ENCODE data around the gene SIRPG. TPM values are rescaled to one million over a fixed set of nuclear protein-coding genes. Genes with fewer than 3 reads are reported as not detected.

SIRPG gene
- total and polyA plus RNA-seq, 12 donors = 0.10 to 1.9 TPM; not detected in 10

Other genes starting within 250 kb of the SIRPG start
- 10 to 100 TPM; 54.6 to 75.6 (median 63.8) TPM for gene NSFL1C, start 190.9 kb downstream of the SIRPG start, total RNA-seq
- gene NSFL1C, start 190.9 kb downstream of the SIRPG start, polyA plus RNA-seq = 10 to 100 TPM; 39.4 to 46.9 TPM
- gene SIRPB2, start 166.4 kb downstream of the SIRPG start, total RNA-seq = 1 to 10 TPM in 6 of 10 donors, under 1 TPM in 4; 0.23 to 7.3 (median 1.7) TPM
- gene SIRPB2, start 166.4 kb downstream of the SIRPG start, polyA plus RNA-seq = 1 to 10 TPM in 1 of 2 donors, under 1 TPM in 1; 0.88 to 1.2 TPM
- gene SIRPD, start 100.1 kb downstream of the SIRPG start, total RNA-seq = under 1 TPM in 1 of 10 donors, not detected in 9; 0.23 TPM
- under 1 TPM in 1 of 2 donors, not detected in 1; 0.17 TPM for gene SIRPD, start 100.1 kb downstream of the SIRPG start, polyA plus RNA-seq
- 1 to 10 TPM in 5 of 10 donors, under 1 TPM in 4, not detected in 1; 0.37 to 6.9 (median 1.8) TPM for gene SIRPB1, start 37.8 kb downstream of the SIRPG start, total RNA-seq
- gene SIRPB1, start 37.8 kb downstream of the SIRPG start, polyA plus RNA-seq = under 1 TPM; 0.14 to 0.37 TPM
- gene SIRPA, start 237.6 kb upstream of the SIRPG start, total RNA-seq = 10 to 100 TPM; 16.7 to 45.8 (median 24.8) TPM
- 10 to 100 TPM in 1 of 2 donors, 1 to 10 TPM in 1; 9.7 to 31.5 TPM for gene SIRPA, start 237.6 kb upstream of the SIRPG start, polyA plus RNA-seq

Data from heart right ventricle (tissue), 12 donors.